ENCODE results near the gene RPN2.

DNA sequence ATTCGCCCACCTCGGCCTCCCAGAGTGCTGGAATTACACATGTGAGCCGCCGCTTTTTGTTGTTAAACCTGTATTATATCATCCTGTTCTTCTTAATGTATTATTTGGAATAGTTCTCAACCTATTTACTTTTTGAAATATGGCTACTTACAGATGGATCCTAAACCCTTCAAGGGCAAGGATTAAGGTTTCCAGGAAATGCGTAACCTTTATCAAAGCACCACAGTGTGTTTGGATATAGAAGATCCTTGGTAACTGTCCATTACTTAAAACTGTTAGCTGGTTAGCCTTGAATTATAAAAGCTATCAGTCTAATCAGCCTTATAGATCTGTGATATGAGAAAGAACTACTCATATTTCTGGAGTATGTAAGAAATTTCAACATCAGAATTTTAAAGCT, 12.3 kb upstream of the RPN2 start:
- TF ChIP-seq, protein P1, sequence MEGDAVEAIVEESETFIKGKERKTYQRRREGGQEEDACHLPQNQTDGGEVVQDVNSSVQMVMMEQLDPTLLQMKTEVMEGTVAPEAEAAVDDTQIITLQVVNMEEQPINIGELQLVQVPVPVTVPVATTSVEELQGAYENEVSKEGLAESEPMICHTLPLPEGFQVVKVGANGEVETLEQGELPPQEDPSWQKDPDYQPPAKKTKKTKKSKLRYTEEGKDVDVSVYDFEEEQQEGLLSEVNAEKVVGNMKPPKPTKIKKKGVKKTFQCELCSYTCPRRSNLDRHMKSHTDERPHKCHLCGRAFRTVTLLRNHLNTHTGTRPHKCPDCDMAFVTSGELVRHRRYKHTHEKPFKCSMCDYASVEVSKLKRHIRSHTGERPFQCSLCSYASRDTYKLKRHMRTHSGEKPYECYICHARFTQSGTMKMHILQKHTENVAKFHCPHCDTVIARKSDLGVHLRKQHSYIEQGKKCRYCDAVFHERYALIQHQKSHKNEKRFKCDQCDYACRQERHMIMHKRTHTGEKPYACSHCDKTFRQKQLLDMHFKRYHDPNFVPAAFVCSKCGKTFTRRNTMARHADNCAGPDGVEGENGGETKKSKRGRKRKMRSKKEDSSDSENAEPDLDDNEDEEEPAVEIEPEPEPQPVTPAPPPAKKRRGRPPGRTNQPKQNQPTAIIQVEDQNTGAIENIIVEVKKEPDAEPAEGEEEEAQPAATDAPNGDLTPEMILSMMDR (IDR thresholded peaks at IDR 0.05): no peak
- no peak for TF ChIP-seq POLR2A (IDR thresholded peaks at IDR 0.05)

All from right lobe of liver (tissue), 4 donors.